Measurements from ENCODE around the gene HIPK2. TPM values are rescaled to one million over a fixed set of nuclear protein-coding genes. Genes with fewer than 3 reads are reported as not detected.

The HIPK2 gene
- total and polyA plus RNA-seq, 8 donors = 3.4 to 103 (median 38.6) TPM

DNA sequence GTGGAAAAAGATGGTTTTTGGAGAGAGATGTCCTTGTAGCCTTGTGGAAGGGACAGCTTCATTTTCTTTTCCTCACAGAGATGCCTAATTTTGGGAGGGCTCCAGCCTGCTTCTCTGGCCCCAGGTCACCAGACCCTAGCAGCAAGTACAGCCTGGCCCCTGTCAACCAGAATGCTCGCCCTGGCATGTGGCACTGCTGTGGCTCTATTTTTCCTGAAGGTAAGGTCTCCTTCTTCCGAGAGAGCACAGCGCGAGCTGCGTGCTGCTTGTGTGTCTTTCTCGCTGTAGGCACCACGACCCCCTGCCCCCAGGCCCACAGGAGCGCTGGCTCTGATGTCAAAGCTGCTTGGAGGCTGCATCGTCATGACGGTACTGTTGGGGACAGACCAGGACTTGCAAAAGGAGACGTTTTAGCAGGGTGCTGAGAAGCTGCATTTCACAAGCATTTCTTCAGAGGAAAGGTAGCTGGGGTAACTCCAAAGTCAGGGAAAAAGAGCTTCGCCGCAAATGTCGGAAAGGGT, 195.6 kb downstream of the HIPK2 start:
- no peak overlapping the region for H3K4me3 ChIP-seq

GRCh38 chr7:139580435-139580834, 197.4 kb downstream of the HIPK2 start:
- intact Hi-C loops (cut with DNase I; ENCODE audit: low total_unique reads) = no loop called here
- no peak for TF ChIP-seq EP300 (IDR thresholded peaks at IDR 0.05)
- TF ChIP-seq, protein P1, sequence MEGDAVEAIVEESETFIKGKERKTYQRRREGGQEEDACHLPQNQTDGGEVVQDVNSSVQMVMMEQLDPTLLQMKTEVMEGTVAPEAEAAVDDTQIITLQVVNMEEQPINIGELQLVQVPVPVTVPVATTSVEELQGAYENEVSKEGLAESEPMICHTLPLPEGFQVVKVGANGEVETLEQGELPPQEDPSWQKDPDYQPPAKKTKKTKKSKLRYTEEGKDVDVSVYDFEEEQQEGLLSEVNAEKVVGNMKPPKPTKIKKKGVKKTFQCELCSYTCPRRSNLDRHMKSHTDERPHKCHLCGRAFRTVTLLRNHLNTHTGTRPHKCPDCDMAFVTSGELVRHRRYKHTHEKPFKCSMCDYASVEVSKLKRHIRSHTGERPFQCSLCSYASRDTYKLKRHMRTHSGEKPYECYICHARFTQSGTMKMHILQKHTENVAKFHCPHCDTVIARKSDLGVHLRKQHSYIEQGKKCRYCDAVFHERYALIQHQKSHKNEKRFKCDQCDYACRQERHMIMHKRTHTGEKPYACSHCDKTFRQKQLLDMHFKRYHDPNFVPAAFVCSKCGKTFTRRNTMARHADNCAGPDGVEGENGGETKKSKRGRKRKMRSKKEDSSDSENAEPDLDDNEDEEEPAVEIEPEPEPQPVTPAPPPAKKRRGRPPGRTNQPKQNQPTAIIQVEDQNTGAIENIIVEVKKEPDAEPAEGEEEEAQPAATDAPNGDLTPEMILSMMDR (IDR thresholded peaks at IDR 0.05) = no peak
- TF ChIP-seq POLR2A (IDR thresholded peaks at IDR 0.05) = no peak
- no peak for TF ChIP-seq POLR2AphosphoS5 (IDR thresholded peaks at IDR 0.05)
- Histone ChIP-seq H3K27me3 (no peaks in the 10 kb centered on the region), H3K4me3 (no peak overlapping the region), H3K9me3 (no peaks in the 10 kb centered on the region), H3K4me1 (no peaks in the 10 kb centered on the region), H3K27ac (no peak overlapping the region), H3K36me3 (peaks cover 70 to 100% (median 98%) of the 10 kb centered on the region in 4 donors)
- peak in 1 of 2 donors; percentile 9 for DNase-seq
- 91 to 97% (median 92%) methylated on average over 3 of the region's 3 CpGs for WGBS, 5 donors

More for the DNA sequence above, 195.6 kb downstream of the HIPK2 start:
- H3K27ac ChIP-seq = no peak overlapping the region
- WGBS, 5 donors = 84 to 95% (median 93%) methylated on average over 13 to 14 of the region's 14 CpGs
- no peak for TF ChIP-seq POLR2AphosphoS5 (IDR thresholded peaks at IDR 0.05)
- TF ChIP-seq, protein P1 (IDR thresholded peaks at IDR 0.05) = no peak
- no peak for TF ChIP-seq POLR2A (IDR thresholded peaks at IDR 0.05)
- TF ChIP-seq EP300 (IDR thresholded peaks at IDR 0.05) = no peak
- no peaks in the 10 kb centered on the region for H3K9me3 ChIP-seq
- H3K36me3 ChIP-seq = peaks cover 72 to 100% (median 98%) of the 10 kb centered on the region in 4 donors
- intact Hi-C loops (cut with DNase I; ENCODE audit: low total_unique reads) = no loop called here
- DNase-seq = peak in 1 of 2 donors; percentile 17
- no peaks in the 10 kb centered on the region for H3K27me3 ChIP-seq
- H3K4me1 ChIP-seq = no peaks in the 10 kb centered on the region

DNA sequence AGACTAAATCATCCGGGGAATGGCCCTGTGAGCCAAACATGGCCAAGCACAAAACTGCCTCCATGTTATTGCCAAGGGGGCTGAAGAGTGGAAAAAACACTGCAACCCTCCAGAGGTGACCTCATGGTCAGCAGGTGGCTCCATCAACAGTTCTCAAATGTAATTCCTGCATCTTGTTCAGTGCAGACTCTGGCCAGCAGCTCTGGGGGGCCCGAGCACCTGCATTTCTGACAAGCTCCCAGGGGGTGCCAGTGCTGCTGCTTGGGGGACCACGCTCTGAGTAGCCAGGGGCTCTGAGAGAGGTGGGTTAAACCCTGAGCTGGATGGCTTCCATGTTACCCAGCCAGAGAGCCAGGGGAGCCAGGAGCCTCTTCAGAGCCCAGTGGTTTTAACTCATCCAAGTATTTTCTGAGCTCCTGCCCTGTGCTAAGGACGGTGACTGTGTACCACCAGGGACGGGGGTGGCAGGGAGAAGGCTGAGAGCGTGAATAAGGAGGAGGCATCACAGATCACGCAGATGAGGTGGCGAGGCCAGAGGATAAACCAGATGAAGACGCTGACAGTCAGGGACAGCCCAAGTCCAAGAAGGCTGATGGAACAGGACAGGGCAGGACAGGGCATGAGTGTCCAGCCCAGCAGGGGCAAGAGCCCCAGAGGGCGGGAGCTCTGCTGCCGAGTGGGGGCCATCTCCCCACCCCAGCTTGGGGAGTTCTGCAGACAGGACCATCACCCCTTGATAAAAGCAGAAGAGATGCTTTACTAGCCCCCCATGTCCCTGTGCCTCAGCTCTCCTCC, 201.4 kb downstream of the HIPK2 start:
- Histone ChIP-seq H3K4me3 (no peak overlapping the region), H3K4me1 (no peaks in the 10 kb centered on the region), H3K27me3 (no peaks in the 10 kb centered on the region), H3K27ac (no peak overlapping the region), H3K36me3 (peaks cover 63 to 100% (median 98%) of the 10 kb centered on the region in 4 donors), H3K9me3 (no peaks in the 10 kb centered on the region)
- intact Hi-C loops (cut with DNase I; ENCODE audit: low total_unique reads) = no loop called here
- WGBS, 5 donors = 92 to 95% (median 94%) methylated on average over 10 to 11 of the region's 11 CpGs
- peak in 1 of 2 donors; percentile 14 for DNase-seq
- TF ChIP-seq, protein P1 (IDR thresholded peaks at IDR 0.05) = no peak
- no peak for TF ChIP-seq POLR2AphosphoS5 (IDR thresholded peaks at IDR 0.05)
- no peak for TF ChIP-seq EP300 (IDR thresholded peaks at IDR 0.05)
- no peak for TF ChIP-seq POLR2A (IDR thresholded peaks at IDR 0.05)

GRCh38 chr7:139575338-139575680, 202.5 kb downstream of the HIPK2 start:
- 92 to 97% (median 94%) methylated on average over 6 of the region's 6 CpGs for WGBS, 5 donors
- Histone ChIP-seq H3K27me3 (no peaks in the 10 kb centered on the region), H3K4me1 (no peaks in the 10 kb centered on the region), H3K4me3 (no peak overlapping the region), H3K36me3 (peaks cover 57 to 99% (median 98%) of the 10 kb centered on the region in 4 donors), H3K9me3 (no peaks in the 10 kb centered on the region), H3K27ac (no peak overlapping the region)
- TF ChIP-seq EP300 (IDR thresholded peaks at IDR 0.05) = no peak
- no peak for TF ChIP-seq POLR2A (IDR thresholded peaks at IDR 0.05)
- TF ChIP-seq, protein P1 (IDR thresholded peaks at IDR 0.05) = no peak
- no peak for TF ChIP-seq POLR2AphosphoS5 (IDR thresholded peaks at IDR 0.05)
- intact Hi-C loops (cut with DNase I; ENCODE audit: low total_unique reads) = no loop called here
- DNase-seq = peak in 1 of 2 donors; percentile 8

Measured in stomach (tissue), 9 donors.